H1 (cell line): Measurements from ENCODE around the gene EGFR. TPM values are rescaled to one million over a fixed set of nuclear protein-coding genes. Genes with fewer than 3 reads are reported as not detected.

Experiments used
- CTCF ChIA-PET: fragments of 300-600 bp; sonication (Branson Sonifier 250); formaldehyde crosslinking; loops from one replicate; lab custom pipeline; 2021; ENCODE audit not compliant: partially characterized antibody; lab: Charles Lee
- POLR2A ChIA-PET: fragments of 300-600 bp; sonication (Branson Sonifier 250); formaldehyde crosslinking; loops from one replicate; lab custom pipeline; 2021; ENCODE audit warnings: inconsistent platforms; ENCODE audit not compliant: partially characterized antibody; lab: Charles Lee
- DNase-seq, 2 experiments: peaks; one replicate each; pipeline versions ENCODE4 v3.0.0 to v3.0.0-alpha.2; 2010 to 2022; ENCODE audit warnings: low spot score in 2 of 2, low read depth in 1 of 2, mixed read lengths in 1 of 2
- FAIRE-seq: peaks from 2 replicates; lab custom pipeline; 2011; peaks lifted over from hg19 to GRCh38; lab: Jason Lieb, UNC
- H2AFZ ChIP-seq: 2 replicates; pipeline ENCODE4 v1.8.1; 2012; ENCODE audit warnings: low read length, inconsistent platforms
- H2AK5ac ChIP-seq: 2 replicates; pipeline ENCODE4 v1.6.1; 2013; ENCODE audit warnings: low read depth, low read length
- H2BK120ac ChIP-seq: replicated peaks from 2 replicates; pipeline ENCODE3; 2013; ENCODE audit warnings: low read depth, low read length, inconsistent platforms
- H2BK12ac ChIP-seq: 2 replicates; pipeline ENCODE4 v1.6.1; 2013; ENCODE audit warnings: low read depth, low read length
- H2BK15ac ChIP-seq: 2 replicates; pipeline ENCODE4 v1.6.1; 2013; ENCODE audit warnings: low read length
- H2BK20ac ChIP-seq: 2 replicates; pipeline ENCODE4 v1.6.1; 2013; ENCODE audit warnings: low read length
- H2BK5ac ChIP-seq: 2 replicates; pipeline ENCODE4 v1.6.1; 2013; ENCODE audit warnings: low read depth, low read length
- H3K14ac ChIP-seq: 2 replicates; pipeline ENCODE4 v1.6.1; 2013; ENCODE audit warnings: inconsistent platforms; ENCODE audit not compliant: insufficient read length
- H3K18ac ChIP-seq: 2 replicates; pipeline ENCODE4 v1.6.1; 2013; ENCODE audit warnings: low read length; ENCODE audit errors: extremely low read depth
- H3K23ac ChIP-seq: 2 replicates; pipeline ENCODE4 v1.6.1; 2013; ENCODE audit warnings: inconsistent platforms; ENCODE audit not compliant: insufficient read length
- H3K23me2 ChIP-seq: 2 replicates; pipeline ENCODE4 v1.6.1; 2013; ENCODE audit warnings: low read depth, low read length
- H3K27ac ChIP-seq: 2 replicates; pipeline ENCODE4 v1.6.1; 2011; ENCODE audit warnings: low read depth, low read length, inconsistent platforms
- H3K27me3 ChIP-seq, 4 experiments: replicated peaks in 1 of 4; 1 replicate in 1 of 4; 2 replicates in 3 of 4; pipeline versions ENCODE4 v1.6.1 to v1.8.1; 2011 to 2013; ENCODE audit warnings: low read length in 3 of 4, mild to moderate bottlenecking in 3 of 4, inconsistent platforms in 2 of 4, mixed read lengths in 2 of 4, moderate library complexity in 1 of 4; ENCODE audit not compliant: control insufficient read depth in 3 of 4, insufficient read depth in 3 of 4; ENCODE audit errors: extremely low read depth in 1 of 4
- H3K36me3 ChIP-seq, 4 experiments: 2 replicates each; pipeline versions ENCODE4 v1.6.1 to v1.8.1; 2011 to 2013; ENCODE audit warnings: mild to moderate bottlenecking in 4 of 4, low read length in 3 of 4, moderate library complexity in 2 of 4, control low read depth in 1 of 4, inconsistent platforms in 1 of 4; ENCODE audit not compliant: insufficient read depth in 4 of 4, control insufficient read depth in 2 of 4
- H3K4ac ChIP-seq: replicated peaks from 2 replicates; pipeline ENCODE3; 2013; ENCODE audit warnings: low read length, low read depth, mixed read lengths, inconsistent platforms; ENCODE audit not compliant: insufficient read length
- H3K4me1 ChIP-seq, 4 experiments: replicated peaks in 1 of 4; 1 replicate in 1 of 4; 2 replicates in 3 of 4; pipeline versions ENCODE4 v1.6.1 to v1.8.1; 2011 to 2013; ENCODE audit warnings: low read length in 3 of 4, inconsistent platforms in 2 of 4, mixed read lengths in 1 of 4; ENCODE audit not compliant: insufficient read depth in 4 of 4, control insufficient read depth in 3 of 4
- H3K4me2 ChIP-seq, 2 experiments: 2 replicates each; pipeline versions ENCODE4 v1.6.1 to v1.8.1; 2011 to 2013; ENCODE audit warnings: low read depth in 2 of 2, low read length in 2 of 2, control low read depth in 1 of 2, inconsistent platforms in 1 of 2, mild to moderate bottlenecking in 1 of 2; ENCODE audit not compliant: insufficient read depth in 1 of 2
- H3K4me3 ChIP-seq, 4 experiments: fragments of 200-600, 300-600 bp in 1 of 4; sonication (generic), shearing (Covaris generic), sonication (Bioruptor Twin) in 1 of 4; 2 replicates each; pipeline versions ENCODE4 v1.5.1 to v1.8.1; 2011 to 2016; ENCODE audit warnings: low read length in 4 of 4, low read depth in 3 of 4, control low read depth in 2 of 4, inconsistent platforms in 2 of 4, mild to moderate bottlenecking in 2 of 4, mixed read lengths in 1 of 4, moderate library complexity in 1 of 4; ENCODE audit not compliant: insufficient read depth in 2 of 4; ENCODE audit errors: extremely low read depth in 1 of 4
- H3K56ac ChIP-seq: replicated peaks from 2 replicates; pipeline ENCODE3; 2013; ENCODE audit warnings: low read depth, mild to moderate bottlenecking, mixed read lengths, low read length, inconsistent platforms; ENCODE audit not compliant: insufficient read length
- H3K79me1 ChIP-seq: 2 replicates; pipeline ENCODE4 v1.6.1; 2013; ENCODE audit warnings: low read depth, low read length, control low read depth
- H3K79me2 ChIP-seq, 2 experiments: 2 replicates each; pipeline versions ENCODE4 v1.6.1 to v1.8.1; 2012 to 2013; ENCODE audit warnings: low read length in 2 of 2, mild to moderate bottlenecking in 2 of 2, inconsistent platforms in 1 of 2; ENCODE audit not compliant: insufficient read depth in 2 of 2, control insufficient read depth in 1 of 2
- H3K9ac ChIP-seq, 4 experiments: replicated peaks in 1 of 4; 1 replicate in 1 of 4; 2 replicates in 3 of 4; pipeline versions ENCODE4 v1.6.1 to v1.8.1; 2011 to 2013; ENCODE audit warnings: low read depth in 3 of 4, low read length in 3 of 4, control low read depth in 2 of 4, mild to moderate bottlenecking in 2 of 4, moderate library complexity in 2 of 4, inconsistent platforms in 1 of 4; ENCODE audit errors: extremely low read depth in 1 of 4
- H3K9me3 ChIP-seq, 2 experiments: 2 replicates each; pipeline versions ENCODE4 v1.6.1 to v1.8.1; 2012 to 2013; ENCODE audit warnings: mild to moderate bottlenecking in 2 of 2, moderate library complexity in 2 of 2, control low read depth in 1 of 2, inconsistent platforms in 1 of 2, low read depth in 1 of 2, low read length in 1 of 2, mixed read lengths in 1 of 2; ENCODE audit not compliant: insufficient read depth in 2 of 2
- H4K20me1 ChIP-seq, 2 experiments: replicated peaks in 1 of 2; 2 replicates each; pipeline versions ENCODE3 to v1.8.1; 2011 to 2013; ENCODE audit warnings: inconsistent platforms in 2 of 2, low read length in 2 of 2, mild to moderate bottlenecking in 1 of 2; ENCODE audit not compliant: insufficient read depth in 2 of 2, control insufficient read depth in 1 of 2
- H4K5ac ChIP-seq: 2 replicates; pipeline ENCODE4 v1.6.1; 2013; ENCODE audit warnings: low read length, low read depth, mixed read lengths, inconsistent platforms; ENCODE audit not compliant: insufficient read length
- H4K8ac ChIP-seq: 2 replicates; pipeline ENCODE4 v1.8.0; 2013; ENCODE audit warnings: mild to moderate bottlenecking, moderate library complexity, low read length, inconsistent platforms; ENCODE audit not compliant: insufficient read depth; ENCODE audit errors: extremely low read depth
- H4K91ac ChIP-seq: replicated peaks from 2 replicates; pipeline ENCODE3; 2013; ENCODE audit warnings: low read length, mixed read lengths, inconsistent platforms; ENCODE audit not compliant: insufficient read length
- BCL11A ChIP-seq, 2 experiments: IDR thresholded peaks; one replicate each; pipeline ENCODE4 v1.6.1; 2011; ENCODE audit warnings: low read depth in 2 of 2, low read length in 2 of 2, mild to moderate bottlenecking in 2 of 2
- GABPA ChIP-seq: IDR thresholded peaks from 2 replicates; pipeline ENCODE4 v1.6.1; 2011; ENCODE audit warnings: mild to moderate bottlenecking, low read length, moderate library complexity, borderline replicate concordance; ENCODE audit not compliant: insufficient read depth
- JUND ChIP-seq: IDR thresholded peaks from 2 replicates; pipeline ENCODE4 v1.6.1; 2011; ENCODE audit warnings: mild to moderate bottlenecking, improper control_type of control experiment, low read length
- RAD21 ChIP-seq, 2 experiments: IDR thresholded peaks in 1 of 2; conservative IDR thresholded peaks in 1 of 2; 2 replicates each; pipeline ENCODE4 v1.6.1; 2011; ENCODE audit warnings: low read depth in 2 of 2, low read length in 2 of 2, improper control_type of control experiment in 1 of 2, inconsistent platforms in 1 of 2, mild to moderate bottlenecking in 1 of 2, moderate library complexity in 1 of 2
- SIN3A ChIP-seq, 2 experiments: IDR thresholded peaks in 1 of 2; conservative IDR thresholded peaks in 1 of 2; 2 replicates each; pipeline ENCODE4 v1.6.1; 2011 to 2012; ENCODE audit warnings: low read length in 2 of 2, improper control_type of control experiment in 1 of 2, low read depth in 1 of 2, mild to moderate bottlenecking in 1 of 2
- TEAD4 ChIP-seq: IDR thresholded peaks from 2 replicates; pipeline ENCODE4 v1.6.1; 2012; ENCODE audit warnings: low read depth, low read length, inconsistent platforms, mixed read lengths
- WGBS, 2 experiments: shearing (Covaris generic) in 1 of 2; methylation state at CpG; one replicate each; pipeline versions ENCODE4 v1.1.6 to v1.1.7; 2013 to 2015; ENCODE audit warnings: low lambda C conversion rate in 2 of 2, mixed read lengths in 2 of 2, inconsistent platforms in 1 of 2, low coverage in 1 of 2, missing lambda C conversion rate in 1 of 2; ENCODE audit not compliant: insufficient replicate concordance in 2 of 2, insufficient coverage in 1 of 2, insufficient read length in 1 of 2; ENCODE audit errors: extremely low coverage in 1 of 2, missing lambda C conversion rate in 1 of 2; 5-methylcytosine and 5-hydroxymethylcytosine counted together
- polyA plus RNA-seq, 7 experiments: library from polyadenylated mRNA; depleted of rRNA in 3 of 7; stranded (reverse) in 5 of 7; unstranded in 2 of 7; fragments of >200 nt in 5 of 7; fragments of 200-250 nt in 2 of 7; gene quantifications; 1 replicate in 5 of 7; 2 replicates in 1 of 7; 4 replicates in 1 of 7; pipeline versions ENCODE4 v1.2.1 to v1.2.3, GENCODE V29; 2011 to 2013; ENCODE audit warnings: missing spikeins in 2 of 7, mixed read lengths in 2 of 7
- total RNA-seq: library from RNA; stranded (reverse); fragmentation: NEBNext Ultra II Directional; extraction: Animal tissue kit (Norgen Biotek cat#: 25700); gene quantifications from 2 replicates; pipeline ENCODE4 v1.2.1, GENCODE V29; 2021

The EGFR gene
- total and polyA plus RNA-seq, 2 of the 8 experiments (the other 6 are each of a cell fraction or from before 2014, with no cell fraction given) = 1.9 to 5.8 TPM

GRCh38 chr7:55053651-55054571, 35.1 kb downstream of the EGFR start:
- Histone ChIP-seq H4K91ac (no peak overlapping the region), H4K5ac (no peak overlapping the region), H3K79me1 (no peaks in the 10 kb centered on the region), H3K4me1 (peaks cover 0 to 2% (median 0%) of the 10 kb centered on the region in 4 experiments; a peak in 2 of 7 replicates), H2BK120ac (no peak overlapping the region), H3K9me3 (no peaks in the 10 kb centered on the region), H2BK15ac (no peak overlapping the region), H3K9ac (no peak overlapping the region), H3K18ac (no peak overlapping the region), H4K8ac (no peak overlapping the region; the same call in 1 of the 2 replicates), H3K4me2 (no peak overlapping the region), H3K27me3 (no peaks in the 10 kb centered on the region), H3K23me2 (no peaks in the 10 kb centered on the region; the same call in 1 of the 2 replicates), H2BK5ac (no peak overlapping the region), H2BK12ac (no peak overlapping the region), H3K27ac (no peak overlapping the region), H2AFZ (no peak overlapping the region), H3K56ac (no peak overlapping the region), H3K23ac (no peak overlapping the region), H4K20me1 (no peaks in the 10 kb centered on the region), H2BK20ac (no peak overlapping the region), H3K36me3 (no peaks in the 10 kb centered on the region), H2AK5ac (no peak overlapping the region; the same call in 1 of the 2 replicates), H3K79me2 (no peaks in the 10 kb centered on the region), H3K4me3 (no peak overlapping the region), H3K4ac (no peak overlapping the region), H3K14ac (no peak overlapping the region)
- no peak for FAIRE-seq
- ChIA-PET CTCF (interaction anchor here (0.6 to 1.3 kb wide), 4 partner anchors 77 to 215 kb away, joined by 3 read pairs; no protein-coding TSS in a partner anchor), POLR2A (no interaction called here)
- 84% methylated on average over 25 of the region's 26 CpGs; no CpG with 5 or more reads in 1 of the 2 experiments for WGBS, 2 experiments
- no peak for DNase-seq
- TF ChIP-seq JUND = no peak
- no peak for TF ChIP-seq RAD21 (IDR thresholded peaks at IDR 0.05 in 1 of 2, conservative IDR thresholded peaks at IDR 0.05 in 1 of 2; ENCODE audit: low read depth in 2 of 2, low read length in 2 of 2)
- no peak for TF ChIP-seq SIN3A (conservative IDR thresholded peaks at IDR 0.05 in 1 of 2, IDR thresholded peaks at IDR 0.05 in 1 of 2; ENCODE audit: low read depth in 1 of 2, low read length in 2 of 2)
- no peak for TF ChIP-seq TEAD4
- TF ChIP-seq BCL11A (IDR thresholded peaks at IDR 0.05; ENCODE audit: low read depth in 2 of 2, low read length in 2 of 2) = no peak
- no peak for TF ChIP-seq GABPA
